ENCODE results near the gene ASGR2. TPM values are rescaled to one million over a fixed set of nuclear protein-coding genes. Genes with fewer than 3 reads are reported as not detected.
"Not testable (repeated sequence)": the region's sequence is repeated elsewhere in the genome, so short reads cannot be mapped to it uniquely, and the experiment has no call there.

Gene ASGR2
- 45.5 TPM for total RNA-seq

DNA sequence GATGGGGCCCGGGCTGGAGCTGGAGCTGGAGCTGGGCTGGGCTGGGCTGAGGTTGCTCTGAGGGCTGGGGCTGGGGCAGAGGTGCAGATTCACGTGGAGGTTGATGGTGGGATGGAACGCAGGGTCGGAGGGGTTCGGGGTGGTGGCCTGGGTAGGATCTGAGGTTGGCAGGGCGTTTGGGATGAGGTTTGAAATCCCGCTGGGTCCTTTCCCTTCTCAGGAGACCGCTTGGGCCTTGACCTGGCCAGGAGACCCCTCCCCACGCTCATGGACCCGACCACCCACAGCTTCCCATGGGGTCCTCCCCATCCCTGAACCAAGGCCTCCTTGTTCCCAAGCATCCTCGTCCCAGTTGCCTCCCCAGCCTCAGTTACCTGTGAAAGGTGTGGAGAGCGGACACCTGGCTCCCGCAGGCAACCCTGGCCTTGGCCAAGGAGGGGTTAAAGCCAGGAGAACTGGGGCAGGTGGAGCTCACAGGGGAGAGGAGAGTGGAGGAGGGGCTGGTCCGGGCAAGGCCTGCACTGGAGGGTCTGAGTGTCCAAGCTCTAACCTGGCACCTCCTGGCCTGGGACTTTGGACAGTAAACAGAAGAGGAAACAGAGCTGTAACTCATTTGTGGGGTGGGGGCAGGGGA is at the start of gene ASGR2:
ASGR2 (minus strand) TSS at position 582 of the 634 bp plus-strand sequence. CDS start 582 bp downstream, outside the sequence.
- peak; percentile 74 for DNase-seq (ENCODE audit: low spot score)

DNA sequence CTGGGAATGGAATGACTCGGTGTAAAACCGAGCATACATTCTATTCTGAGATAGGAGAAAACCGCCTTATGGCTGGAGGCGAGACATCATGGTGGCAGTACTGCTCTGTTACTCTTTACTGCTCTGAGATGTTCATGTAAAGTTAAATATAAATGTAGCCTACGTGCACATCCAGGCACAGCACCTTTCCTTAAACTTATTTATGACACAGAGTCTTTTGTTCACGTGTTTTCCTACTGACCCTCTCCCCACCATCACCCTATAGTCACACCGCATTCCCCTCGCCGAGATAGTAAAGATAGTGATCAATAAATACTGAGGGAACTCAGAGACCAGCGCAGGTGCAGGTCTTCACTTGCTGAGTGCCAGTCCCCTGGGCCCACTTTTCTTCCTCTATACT is 44.9 kb upstream of the ASGR2 start:
- not testable (repeated sequence) for DNase-seq (ENCODE audit: low spot score)

- DNase-seq (ENCODE audit: low spot score) = not testable (repeated sequence)
Observed at GRCh38 chr17:7158424-7158823, 43.8 kb upstream of the ASGR2 start.

- peak; percentile 46 for DNase-seq (ENCODE audit: low spot score)
Observed at GRCh38 chr17:7156342-7156940, 41.8 kb upstream of the ASGR2 start.

GRCh38 chr17:7147772-7148171 is 33.1 kb upstream of the ASGR2 start:
- DNase-seq (ENCODE audit: low spot score) = no peak

- DNase-seq (ENCODE audit: low spot score) = no peak
Observed at GRCh38 chr17:7146115-7146514, 31.5 kb upstream of the ASGR2 start.

DNA sequence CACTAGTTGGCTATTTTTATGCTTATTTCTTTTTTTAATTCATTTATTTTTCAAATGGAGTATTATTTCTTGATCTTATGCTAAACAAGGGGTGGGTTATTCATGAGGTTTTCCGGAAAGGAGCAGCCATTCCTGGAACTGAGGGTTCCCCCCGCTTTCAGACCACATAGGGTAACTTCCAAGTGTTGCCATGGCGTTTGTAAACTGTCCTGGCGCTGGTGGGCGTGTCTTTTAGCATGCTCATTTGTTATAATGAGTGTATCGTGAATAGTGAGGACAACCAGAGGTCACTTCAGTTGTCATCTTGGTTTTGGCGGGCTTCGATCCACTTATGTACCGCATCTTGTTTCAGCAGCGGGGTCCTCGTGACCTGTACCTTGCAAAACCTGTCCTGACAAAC is 29.6 kb upstream of the ASGR2 start:
- no peak for DNase-seq (ENCODE audit: low spot score)

GRCh38 chr17:7141824-7142223 is 27.2 kb upstream of the ASGR2 start:
- peak; percentile 75 for DNase-seq (ENCODE audit: low spot score)

GRCh38 chr17:7139400-7139799 is 24.8 kb upstream of the ASGR2 start:
- DNase-seq (ENCODE audit: low spot score) = no peak

- no peak for DNase-seq (ENCODE audit: low spot score)
Observed at GRCh38 chr17:7138800-7139381, 24.3 kb upstream of the ASGR2 start.

DNA sequence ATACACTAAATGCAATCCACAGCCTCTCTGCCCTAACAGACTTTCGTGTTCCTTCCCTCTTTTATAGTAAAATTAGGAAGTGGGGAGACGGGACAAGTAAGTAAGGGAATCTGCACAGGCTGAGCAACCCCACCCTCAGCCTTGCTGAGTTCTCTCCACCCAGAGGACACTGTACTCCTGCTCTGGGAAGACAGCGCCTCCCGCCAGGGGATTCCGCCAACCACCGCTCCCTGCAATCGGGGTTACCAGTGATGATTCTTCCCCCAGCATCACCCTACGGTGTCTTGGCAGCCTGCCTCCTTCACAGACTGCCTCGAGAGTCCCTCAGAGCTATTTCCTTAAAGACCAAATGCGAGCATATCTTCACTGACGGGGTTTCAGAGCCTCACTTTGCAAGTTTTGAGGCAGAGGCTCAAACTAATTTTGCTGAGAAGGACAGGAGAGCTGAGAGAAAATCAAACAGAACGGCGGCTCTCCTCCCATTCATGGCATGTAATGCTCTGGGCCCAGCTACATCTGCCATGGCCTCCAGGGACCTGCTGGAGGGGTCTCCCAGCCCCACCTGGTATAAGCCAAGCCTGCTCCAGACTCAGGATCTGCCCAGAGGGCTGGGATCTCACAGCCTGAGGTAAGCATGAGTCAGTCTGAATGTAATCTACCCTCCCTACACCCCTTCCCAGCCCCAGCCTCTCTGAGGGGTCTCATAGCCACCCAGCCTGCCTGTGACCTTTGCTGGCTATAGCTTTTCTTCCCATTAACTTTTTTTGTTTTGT is 22.7 kb upstream of the ASGR2 start:
- no peak for DNase-seq (ENCODE audit: low spot score)

DNA sequence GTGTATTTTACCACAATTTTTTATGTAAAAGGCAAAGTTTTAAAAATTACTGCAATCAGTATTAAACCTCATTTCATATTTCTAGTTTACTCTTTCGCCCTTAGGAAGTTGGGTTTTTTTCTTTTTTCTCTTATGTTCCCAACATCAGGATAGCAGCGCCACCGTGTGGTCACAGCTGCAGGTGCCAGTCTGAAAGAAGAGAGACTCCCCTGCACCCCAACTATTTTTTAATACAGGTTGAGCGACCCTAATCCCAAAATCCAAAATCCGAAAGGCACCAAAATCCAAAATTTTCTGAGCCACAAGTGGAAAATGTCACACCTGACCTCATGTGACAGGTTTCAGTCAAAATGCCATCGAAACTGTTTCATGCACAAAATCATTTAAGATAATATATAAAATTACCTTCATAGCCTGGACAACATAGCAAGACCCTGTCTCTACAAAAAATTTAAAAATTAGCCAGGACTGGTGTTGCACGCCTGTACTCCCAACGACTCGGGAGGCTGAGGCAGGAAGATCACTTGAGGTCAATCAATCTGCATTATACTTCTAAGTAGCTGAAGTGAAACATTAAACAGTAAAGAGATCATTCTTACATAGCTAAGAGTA is 21.8 kb upstream of the ASGR2 start:
- DNase-seq (ENCODE audit: low spot score) = peak; percentile 77

- DNase-seq (ENCODE audit: low spot score) = no peak
Observed at GRCh38 chr17:7133916-7134315, 19.3 kb upstream of the ASGR2 start.

DNA sequence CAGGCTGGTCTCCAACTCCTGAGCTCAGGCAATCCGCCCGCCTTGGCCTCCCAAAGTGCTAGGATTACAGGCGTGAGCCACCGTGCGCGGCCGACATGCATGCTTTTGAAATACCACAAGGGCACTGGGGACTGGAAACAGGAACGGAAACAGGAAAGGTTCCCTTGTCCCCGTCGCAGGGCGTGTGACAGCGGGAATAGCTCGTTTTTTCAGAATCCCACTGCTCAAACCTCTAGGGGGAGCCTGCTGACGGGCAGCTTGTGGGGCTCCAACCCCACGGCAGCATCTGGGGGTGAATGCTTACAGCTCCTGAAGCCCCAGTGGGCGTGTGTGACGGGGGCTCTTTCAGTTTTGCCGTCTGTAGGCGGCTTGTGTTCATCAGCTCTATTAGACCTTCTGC is 18.8 kb upstream of the ASGR2 start:
- DNase-seq (ENCODE audit: low spot score) = no peak

- DNase-seq (ENCODE audit: low spot score) = no peak
Observed at GRCh38 chr17:7132511-7133094, 18.0 kb upstream of the ASGR2 start.

DNA sequence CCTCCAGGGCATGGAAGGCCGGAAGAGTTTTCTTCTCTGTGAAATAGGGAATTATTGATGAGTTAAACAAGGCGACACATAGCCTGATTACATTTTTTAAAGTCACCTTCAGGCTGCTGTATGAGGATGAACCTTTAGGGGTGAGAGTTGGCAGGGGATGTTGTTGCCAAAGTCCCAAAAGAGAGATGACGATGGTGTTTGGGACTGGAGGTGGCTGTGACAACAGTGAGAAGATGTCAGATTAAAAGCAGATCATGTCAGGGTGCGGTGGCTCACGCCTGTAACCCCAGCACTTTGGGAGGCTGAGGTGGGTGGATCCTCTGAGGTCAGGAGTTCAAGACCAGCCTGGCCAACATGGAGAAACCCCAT is 16.8 kb upstream of the ASGR2 start:
- DNase-seq (ENCODE audit: low spot score) = no peak

- DNase-seq (ENCODE audit: low spot score) = peak; percentile 59
Observed at GRCh38 chr17:7130621-7131422, 16.2 kb upstream of the ASGR2 start.

DNA sequence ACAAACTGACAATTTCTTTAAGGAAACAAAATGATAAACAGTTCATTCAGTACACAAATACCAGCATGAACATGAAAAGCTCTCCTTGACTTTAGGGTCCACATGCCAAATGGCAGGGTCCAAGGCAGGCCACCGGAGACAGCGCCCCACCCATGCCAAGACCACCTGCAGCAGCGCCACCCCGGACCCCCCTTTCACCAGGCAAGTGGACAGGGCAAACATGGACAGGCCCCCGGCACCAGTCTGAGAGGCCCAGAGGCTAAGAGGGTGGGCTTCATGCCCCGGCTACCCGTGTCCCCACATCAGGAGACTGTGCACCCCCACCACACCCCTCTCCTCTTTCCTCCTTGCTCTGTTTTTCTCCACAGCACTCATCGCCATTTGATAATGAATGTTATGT is 14.7 kb upstream of the ASGR2 start:
- no peak for DNase-seq (ENCODE audit: low spot score)

DNA sequence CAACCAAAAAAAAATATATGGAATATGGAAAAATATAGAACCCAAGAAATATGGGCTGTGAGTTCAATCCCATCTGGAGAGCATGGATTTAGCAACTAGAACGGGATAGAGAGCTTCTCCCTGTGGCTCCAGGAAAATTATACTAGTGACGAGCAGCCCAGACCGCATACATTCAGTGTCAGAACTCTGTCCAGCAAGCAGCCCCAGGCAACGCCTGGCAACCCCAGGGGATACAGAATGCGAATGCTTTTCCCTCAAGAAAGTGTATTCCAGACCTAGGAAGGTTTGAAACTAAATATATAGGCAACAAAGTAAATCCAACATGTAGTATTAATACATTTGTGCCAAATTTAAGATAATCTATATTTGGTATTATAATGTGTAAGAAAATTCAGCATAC is 13.5 kb upstream of the ASGR2 start:
- DNase-seq (ENCODE audit: low spot score) = no peak

- not testable (repeated sequence) for DNase-seq (ENCODE audit: low spot score)
Observed at GRCh38 chr17:7127501-7127900, 12.9 kb upstream of the ASGR2 start.

DNA sequence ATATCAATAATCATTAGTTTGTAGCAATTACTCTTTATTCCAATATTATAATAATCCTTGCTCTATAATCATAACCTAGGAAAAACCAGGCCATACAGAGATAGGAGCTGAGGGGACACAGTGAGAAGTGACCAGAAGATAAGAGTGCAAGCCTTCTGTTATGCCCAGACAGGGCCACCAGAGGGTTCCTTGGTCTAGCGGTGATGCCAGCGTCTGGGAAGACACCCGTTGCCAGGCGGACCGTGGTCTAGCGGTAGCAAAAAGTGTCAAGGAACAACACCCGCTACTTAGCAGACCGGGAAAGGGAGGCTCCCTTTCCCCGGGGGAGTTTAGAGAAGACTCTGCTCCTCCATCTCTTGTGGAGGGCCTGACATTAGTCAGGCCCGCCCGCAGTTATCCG is 11.8 kb upstream of the ASGR2 start:
- DNase-seq (ENCODE audit: low spot score) = not testable (repeated sequence)

Measured in mucosa of gallbladder (tissue), 1 donor.